ENCODE measurements around the gene TP53.

The TP53 gene

DNA sequence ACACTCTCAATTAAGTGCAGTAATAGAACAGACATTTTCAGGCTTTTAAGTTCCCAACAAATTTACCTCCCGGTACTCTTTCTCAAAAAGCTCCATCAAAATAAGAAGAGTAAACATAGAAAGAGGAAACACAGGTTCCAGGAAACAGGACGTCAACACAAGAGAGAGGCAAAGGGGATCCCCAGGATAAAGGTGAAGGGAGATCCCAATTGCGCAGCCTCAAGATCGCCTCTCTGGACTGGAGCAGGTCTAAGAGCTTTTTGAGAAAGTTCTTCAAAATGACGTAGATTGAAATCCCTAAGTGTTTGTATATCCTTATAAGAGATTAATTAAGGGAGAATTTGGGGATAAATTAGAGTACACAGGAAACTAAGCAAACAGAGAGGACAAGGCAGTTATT is 68.7 kb downstream of the TP53 start:
- Mint-ChIP-seq H3K36me3 (ENCODE audit: low read depth) (no peaks in the 10 kb centered on the region), H3K4me3 (no peak overlapping the region), H3K27ac (peak overlapping the region in 1 of 3 experiments; percentile 2), H3K4me1 (peaks cover 5% of the 10 kb centered on the region), H3K9me3 (no peaks in the 10 kb centered on the region), H3K27me3 (ENCODE audit: low read depth) (peaks cover 5% of the 10 kb centered on the region)
- TF ChIP-seq, protein P1, sequence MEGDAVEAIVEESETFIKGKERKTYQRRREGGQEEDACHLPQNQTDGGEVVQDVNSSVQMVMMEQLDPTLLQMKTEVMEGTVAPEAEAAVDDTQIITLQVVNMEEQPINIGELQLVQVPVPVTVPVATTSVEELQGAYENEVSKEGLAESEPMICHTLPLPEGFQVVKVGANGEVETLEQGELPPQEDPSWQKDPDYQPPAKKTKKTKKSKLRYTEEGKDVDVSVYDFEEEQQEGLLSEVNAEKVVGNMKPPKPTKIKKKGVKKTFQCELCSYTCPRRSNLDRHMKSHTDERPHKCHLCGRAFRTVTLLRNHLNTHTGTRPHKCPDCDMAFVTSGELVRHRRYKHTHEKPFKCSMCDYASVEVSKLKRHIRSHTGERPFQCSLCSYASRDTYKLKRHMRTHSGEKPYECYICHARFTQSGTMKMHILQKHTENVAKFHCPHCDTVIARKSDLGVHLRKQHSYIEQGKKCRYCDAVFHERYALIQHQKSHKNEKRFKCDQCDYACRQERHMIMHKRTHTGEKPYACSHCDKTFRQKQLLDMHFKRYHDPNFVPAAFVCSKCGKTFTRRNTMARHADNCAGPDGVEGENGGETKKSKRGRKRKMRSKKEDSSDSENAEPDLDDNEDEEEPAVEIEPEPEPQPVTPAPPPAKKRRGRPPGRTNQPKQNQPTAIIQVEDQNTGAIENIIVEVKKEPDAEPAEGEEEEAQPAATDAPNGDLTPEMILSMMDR (IDR thresholded peaks at IDR 0.05; ENCODE audit: unreplicated experiment in 3 of 3): no peak
